Nephron progenitor cell (in vitro differentiated cells): ENCODE measurements around the gene MAN2A1.

ENCODE experiments used
- DNase-seq: peaks from one replicate; pipeline ENCODE4 v3.0.0; 2021
- H3K27ac Mint-ChIP-seq: 2 replicates; pipeline ENCODE4 v1.8.0; 2021; ENCODE audit warnings: mild to moderate bottlenecking, moderate library complexity, mixed read lengths
- H3K27me3 Mint-ChIP-seq: 2 replicates; pipeline ENCODE4 v1.8.0; 2021; ENCODE audit warnings: mild to moderate bottlenecking, low read depth, mixed read lengths; ENCODE audit not compliant: poor library complexity
- H3K36me3 Mint-ChIP-seq: 2 replicates; pipeline ENCODE4 v1.8.0; 2021; ENCODE audit warnings: low read depth, mixed read lengths
- H3K4me1 Mint-ChIP-seq: 2 replicates; pipeline ENCODE4 v1.8.0; 2021; ENCODE audit warnings: mixed read lengths
- H3K4me3 Mint-ChIP-seq: 2 replicates; pipeline ENCODE4 v1.8.0; 2021; ENCODE audit warnings: mild to moderate bottlenecking, moderate library complexity, mixed read lengths
- H3K9me3 Mint-ChIP-seq: 2 replicates; pipeline ENCODE4 v1.8.0; 2021; ENCODE audit warnings: mild to moderate bottlenecking, moderate library complexity, mixed read lengths
- CTCF ChIP-seq: fragments of 200-600 bp; sonication (generic); IDR thresholded peaks from 2 replicates; pipeline ENCODE4 v1.5.0; 2021; ENCODE audit warnings: antibody characterized with exemption

Gene MAN2A1

GRCh38 chr5:109744261-109744660 is 54.5 kb downstream of the MAN2A1 start:
- TF ChIP-seq CTCF, result no peak
- Mint-ChIP-seq H3K36me3 (peaks cover 26% of the 10 kb centered on the region), H3K27ac (peak overlapping the region; percentile 63), H3K27me3 (no peaks in the 10 kb centered on the region), H3K9me3 (no peaks in the 10 kb centered on the region), H3K4me3 (no peak overlapping the region), H3K4me1 (peaks cover 40% of the 10 kb centered on the region)
- DNase-seq, result no peak

GRCh38 chr5:109748546-109748945 is 58.8 kb downstream of the MAN2A1 start:
- no peak overlapping the region for H3K4me3 Mint-ChIP-seq
- peaks cover 20% of the 10 kb centered on the region for H3K36me3 Mint-ChIP-seq
- H3K27me3 Mint-ChIP-seq, result no peaks in the 10 kb centered on the region
- DNase-seq, result no peak
- H3K27ac Mint-ChIP-seq, result no peak overlapping the region
- peaks cover 8% of the 10 kb centered on the region for H3K4me1 Mint-ChIP-seq
- H3K9me3 Mint-ChIP-seq, result no peaks in the 10 kb centered on the region
- no peak for TF ChIP-seq CTCF

- no peaks in the 10 kb centered on the region for H3K9me3 Mint-ChIP-seq
- H3K27me3 Mint-ChIP-seq, result no peaks in the 10 kb centered on the region
- H3K27ac Mint-ChIP-seq, result no peak overlapping the region
- no peak overlapping the region for H3K4me3 Mint-ChIP-seq
- H3K4me1 Mint-ChIP-seq, result no peaks in the 10 kb centered on the region
- no peak for DNase-seq
- no peak for TF ChIP-seq CTCF
- peaks cover 9% of the 10 kb centered on the region for H3K36me3 Mint-ChIP-seq
Observed at GRCh38 chr5:109750463-109750862, 60.7 kb downstream of the MAN2A1 start.

- TF ChIP-seq CTCF, result no peak
- Mint-ChIP-seq H3K27me3 (no peaks in the 10 kb centered on the region), H3K4me1 (no peaks in the 10 kb centered on the region), H3K36me3 (peaks cover 35% of the 10 kb centered on the region), H3K4me3 (no peak overlapping the region), H3K27ac (peak overlapping the region; percentile 51), H3K9me3 (no peaks in the 10 kb centered on the region)
- DNase-seq, result no peak
Observed at GRCh38 chr5:109753279-109753678, 63.6 kb downstream of the MAN2A1 start.

GRCh38 chr5:109754319-109754718 is 64.6 kb downstream of the MAN2A1 start:
- no peak overlapping the region for H3K4me3 Mint-ChIP-seq
- H3K4me1 Mint-ChIP-seq, result no peaks in the 10 kb centered on the region
- H3K9me3 Mint-ChIP-seq, result peaks cover under 1% of the 10 kb centered on the region
- no peaks in the 10 kb centered on the region for H3K27me3 Mint-ChIP-seq
- peaks cover 42% of the 10 kb centered on the region for H3K36me3 Mint-ChIP-seq
- H3K27ac Mint-ChIP-seq, result no peak overlapping the region
- no peak for TF ChIP-seq CTCF
- DNase-seq, result no peak

GRCh38 chr5:109755761-109756160 is 66.0 kb downstream of the MAN2A1 start:
- peaks cover 56% of the 10 kb centered on the region for H3K36me3 Mint-ChIP-seq
- no peak for DNase-seq
- no peaks in the 10 kb centered on the region for H3K27me3 Mint-ChIP-seq
- no peak overlapping the region for H3K4me3 Mint-ChIP-seq
- TF ChIP-seq CTCF, result no peak
- no peak overlapping the region for H3K27ac Mint-ChIP-seq
- H3K4me1 Mint-ChIP-seq, result no peaks in the 10 kb centered on the region
- H3K9me3 Mint-ChIP-seq, result peaks cover 15% of the 10 kb centered on the region
